NCI-H146 treated with DMSO at 0.1 percent for 48 hours (cell line): Measurements from ENCODE around the gene DUS3L.
"Not testable (repeated sequence)": the region's sequence is repeated elsewhere in the genome, so short reads cannot be mapped to it uniquely, and the experiment has no call there.

Source experiments
- DNase-seq: peaks from one replicate; lab custom pipeline; 2025; ENCODE audit not compliant: unreplicated experiment; lab: John Stamatoyannopoulos, UW

Gene DUS3L

DNA sequence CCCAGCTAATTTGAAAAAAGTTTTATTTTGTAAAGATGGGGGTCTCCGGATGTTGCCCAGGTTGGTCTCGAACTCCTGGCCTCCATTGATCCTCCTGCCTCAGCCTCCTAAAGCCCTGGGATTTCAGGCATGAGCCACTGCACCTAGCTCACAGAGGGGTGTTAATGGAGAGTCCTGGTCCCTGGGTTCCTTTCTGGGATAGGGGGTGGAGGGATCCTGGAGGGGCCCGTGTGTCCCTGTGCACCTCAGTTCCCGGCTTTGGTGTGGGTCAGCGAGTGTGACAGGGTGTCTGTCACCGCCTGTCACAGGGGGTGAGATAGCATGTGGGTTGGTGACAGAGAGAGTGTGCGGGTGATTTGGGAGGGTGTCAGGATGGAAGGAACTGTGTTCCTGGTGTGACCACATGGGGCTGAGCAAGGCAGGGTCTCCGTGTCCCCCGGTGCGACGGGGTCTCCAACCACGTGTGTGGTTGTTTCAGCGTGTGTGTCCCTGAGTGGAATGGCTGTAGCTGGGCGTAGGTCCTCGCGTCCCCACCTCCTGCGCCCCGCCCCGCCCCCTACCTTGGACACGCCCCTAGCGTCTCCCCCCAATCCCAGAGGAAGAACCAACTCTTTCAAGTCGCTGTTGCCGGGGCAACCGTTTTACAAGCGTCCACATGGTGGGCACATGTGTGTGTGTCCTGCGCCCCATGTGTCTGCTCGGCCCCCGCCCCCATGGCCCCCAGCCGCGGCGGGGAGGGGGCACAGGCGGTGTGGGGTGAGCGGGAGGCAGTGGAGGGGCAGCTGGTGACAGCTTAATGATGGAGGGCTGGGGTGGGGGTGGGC lies 11.0 kb upstream of the DUS3L start:
- peak; percentile 14 for DNase-seq

DNA sequence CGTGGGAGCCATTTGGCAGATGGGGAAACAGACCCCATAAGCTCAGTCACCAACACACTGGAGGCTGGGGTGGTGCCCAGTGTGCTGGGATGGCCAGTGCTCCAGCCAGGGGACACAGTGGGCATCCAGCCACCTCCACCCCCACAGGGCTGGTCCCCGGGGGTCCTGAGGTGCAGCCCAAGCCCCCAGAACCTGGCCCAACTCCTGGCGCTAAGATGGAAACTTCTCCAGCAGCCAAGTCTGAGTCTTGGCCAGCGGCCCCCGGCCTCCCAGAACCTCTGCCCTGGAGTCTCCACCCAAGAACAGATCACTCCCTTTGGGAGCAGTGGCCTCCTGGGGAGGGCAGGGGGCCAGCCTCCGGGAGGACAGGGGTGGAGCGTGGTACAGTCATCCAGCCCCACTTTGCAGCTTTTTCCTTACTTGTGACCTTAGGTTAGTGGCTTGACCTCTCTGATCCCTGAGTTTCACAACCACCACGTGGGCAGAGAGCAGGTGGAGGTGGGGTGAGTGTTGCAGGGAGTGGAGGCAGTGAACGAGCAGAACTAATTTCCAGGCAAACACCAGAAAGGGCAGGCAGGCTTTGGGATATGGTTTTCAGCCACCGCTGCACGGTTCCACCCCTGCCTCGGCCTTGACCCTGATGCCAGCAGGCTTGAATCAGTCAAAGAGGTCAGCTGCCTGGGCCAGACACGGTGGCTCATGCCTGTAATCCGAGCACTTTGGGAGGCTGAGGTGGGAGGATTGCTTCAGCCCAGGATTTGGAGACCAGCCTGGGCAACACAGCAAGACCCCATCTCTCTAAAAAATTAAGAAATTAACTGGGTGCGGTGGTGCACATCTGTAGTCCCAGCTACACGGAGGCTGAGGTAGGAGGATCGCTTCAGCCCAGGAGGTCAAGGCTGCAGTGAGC lies 9.7 kb upstream of the DUS3L start:
- DNase-seq, result no peak

DNA sequence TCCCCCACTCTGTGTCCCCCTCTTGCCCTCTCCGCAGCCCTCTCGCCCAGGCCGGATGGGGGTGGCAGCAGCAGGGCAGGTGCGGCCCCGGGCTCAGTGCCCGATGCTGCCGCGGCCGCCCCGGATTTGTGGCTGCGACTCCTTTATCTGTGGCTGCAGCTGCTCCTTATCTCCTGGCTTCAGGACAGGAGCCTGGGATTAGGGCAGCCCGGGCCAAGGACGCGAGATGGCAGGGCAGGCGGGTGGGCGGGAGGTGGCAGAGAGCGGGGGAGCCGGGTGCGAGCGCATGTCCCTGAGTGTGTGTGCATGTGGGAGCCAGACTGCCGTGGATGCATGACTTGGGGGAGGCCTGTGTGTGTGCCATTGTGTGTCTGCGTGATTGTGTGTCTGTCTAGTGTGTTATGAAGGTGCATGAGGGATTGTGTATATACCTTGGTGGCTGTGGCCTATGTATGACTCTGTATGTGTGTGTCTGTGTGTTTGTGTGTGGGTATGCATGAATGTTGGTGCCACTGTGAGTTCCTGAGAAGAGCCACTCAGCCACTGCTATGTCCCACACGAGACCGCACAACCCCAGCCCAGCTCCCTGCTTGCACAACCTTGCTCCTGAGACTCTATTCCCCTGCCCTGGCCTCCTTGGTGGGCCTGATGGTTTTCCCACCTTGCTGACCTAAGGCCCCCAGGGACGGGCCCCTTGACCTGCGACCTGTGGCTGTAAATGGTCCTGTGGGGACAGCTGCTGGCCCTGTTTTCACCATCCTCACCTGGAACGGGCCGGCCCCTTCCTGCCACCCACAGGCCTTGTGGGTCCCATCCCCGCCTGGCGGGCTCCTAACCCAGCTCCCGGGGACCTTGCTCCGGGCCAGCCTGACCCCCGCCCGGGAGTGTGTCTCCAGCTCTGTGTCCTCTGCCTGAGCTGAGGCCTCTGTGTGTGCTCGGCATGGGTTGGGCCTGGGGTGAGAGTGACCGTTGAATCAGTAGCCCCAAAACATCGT lies 8.6 kb upstream of the DUS3L start:
- DNase-seq, result no peak

DNA sequence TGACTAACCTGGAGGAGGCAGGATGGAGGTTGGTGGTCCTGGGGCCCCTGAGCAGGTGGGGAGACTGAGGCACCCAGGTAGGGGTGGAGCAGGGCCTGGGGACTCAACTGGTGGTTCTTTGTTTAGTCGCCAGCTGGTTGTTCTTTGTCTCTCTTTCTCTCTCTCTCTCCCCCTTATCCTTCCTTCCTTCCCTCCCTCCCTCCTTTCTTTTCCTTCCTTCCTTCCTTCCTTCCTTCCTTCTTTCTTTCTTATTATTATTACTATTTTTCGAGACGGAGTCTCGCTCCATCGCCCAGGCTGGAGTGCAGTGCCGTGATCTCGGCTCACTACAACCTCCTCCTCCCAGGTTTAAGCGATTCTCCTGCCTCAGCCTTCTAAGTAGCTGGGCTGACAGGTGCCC lies 7.3 kb upstream of the DUS3L start:
- no peak for DNase-seq

DNA sequence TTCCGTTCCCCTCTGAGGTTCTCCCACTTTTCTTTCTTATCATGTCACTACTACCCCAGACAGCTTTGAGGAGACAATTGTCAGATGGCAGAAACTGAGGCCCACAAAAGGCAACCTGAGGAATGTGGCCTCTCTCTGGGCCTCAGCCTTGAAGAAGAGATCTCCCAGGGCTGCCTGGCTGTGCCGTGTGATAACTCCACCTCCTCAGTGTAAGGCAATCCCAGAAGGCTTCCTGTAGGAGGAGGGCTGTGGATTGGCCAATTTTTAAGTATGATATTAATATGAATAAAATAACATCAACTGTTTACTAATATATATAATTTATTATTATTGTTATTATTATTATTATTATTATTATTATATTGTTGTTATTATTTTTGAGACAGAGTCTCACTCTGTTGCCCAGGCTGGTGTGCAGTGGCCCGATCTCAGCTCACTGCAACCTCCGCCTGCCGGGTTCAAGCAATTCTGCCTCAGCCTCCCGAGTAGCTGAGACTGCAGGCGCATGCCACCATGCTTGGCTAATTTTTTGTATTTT lies 4.5 kb upstream of the DUS3L start:
- no peak for DNase-seq

DNA sequence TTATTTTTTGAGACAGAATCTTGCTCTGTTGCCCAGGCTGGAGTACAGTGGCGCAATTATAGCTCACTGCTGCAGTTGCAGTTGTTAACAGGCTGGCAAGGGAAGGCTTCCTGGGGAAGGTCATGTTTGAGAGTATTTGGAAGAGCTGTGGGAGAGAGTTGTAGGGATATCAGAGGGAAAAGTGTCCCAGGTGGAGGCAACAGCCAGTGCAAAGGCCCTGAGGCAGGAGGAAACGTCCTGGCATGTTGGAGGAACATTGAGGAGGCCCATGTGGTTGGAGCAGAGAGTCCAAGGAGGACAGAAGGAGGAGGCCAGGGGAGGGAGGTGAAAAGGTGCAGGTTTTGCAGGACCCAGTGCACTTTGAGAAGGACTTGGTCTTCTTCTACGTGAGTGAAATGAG lies 2.2 kb upstream of the DUS3L start:
- DNase-seq, result no peak

DNA sequence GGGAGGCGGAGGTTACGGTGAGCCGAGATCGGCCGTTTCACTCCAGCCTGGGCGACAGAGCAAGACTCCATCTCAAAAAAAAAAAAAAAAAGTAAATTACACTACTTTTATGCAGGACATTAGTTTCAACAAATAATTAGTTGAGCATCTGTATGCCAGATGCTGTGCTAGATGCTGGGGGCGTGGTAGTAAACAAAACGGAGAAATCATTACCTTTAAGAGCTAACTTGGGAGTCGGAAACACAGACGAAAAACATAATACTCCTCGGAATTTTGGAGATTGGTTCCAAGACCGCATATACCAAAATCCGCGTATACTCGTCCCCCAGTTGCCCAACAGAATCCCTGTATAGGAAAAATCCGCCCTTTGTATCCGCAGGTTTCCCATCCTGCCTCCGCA lies 1.3 kb upstream of the DUS3L start:
- DNase-seq, result no peak

DNA sequence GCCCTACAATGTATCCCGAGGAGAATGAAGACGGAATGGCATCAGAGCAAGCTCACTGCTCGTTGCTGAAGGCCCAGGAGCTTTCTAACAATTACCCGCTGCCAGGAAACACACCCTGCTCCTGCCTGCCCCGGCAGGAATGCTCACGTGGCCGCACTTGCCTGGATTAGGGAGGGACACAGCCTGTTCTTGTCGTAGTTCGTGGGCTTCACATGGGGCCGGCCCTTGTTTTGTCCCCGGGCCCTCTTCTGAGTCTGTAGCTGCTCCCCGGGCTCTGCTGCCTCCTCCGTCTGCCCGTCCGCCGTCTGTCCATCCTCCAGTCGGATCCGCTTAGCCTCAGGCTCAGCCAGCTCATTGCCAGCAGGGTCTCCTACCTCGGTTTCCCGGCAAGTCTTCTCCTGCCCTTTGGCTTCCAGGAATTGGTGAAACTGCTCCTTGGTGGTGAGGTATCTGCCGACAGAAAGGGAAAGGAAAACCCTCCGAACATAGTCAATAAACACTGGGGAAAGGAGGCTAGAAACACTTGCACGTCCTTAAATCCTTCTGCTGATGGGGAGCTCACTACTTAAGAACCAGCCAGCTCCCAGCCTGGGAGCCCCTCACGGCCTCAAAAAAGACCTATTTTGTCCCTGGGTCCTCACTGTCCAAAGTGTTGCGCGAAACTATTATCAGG lies 941 bp downstream of the DUS3L start:
- no peak for DNase-seq

DNA sequence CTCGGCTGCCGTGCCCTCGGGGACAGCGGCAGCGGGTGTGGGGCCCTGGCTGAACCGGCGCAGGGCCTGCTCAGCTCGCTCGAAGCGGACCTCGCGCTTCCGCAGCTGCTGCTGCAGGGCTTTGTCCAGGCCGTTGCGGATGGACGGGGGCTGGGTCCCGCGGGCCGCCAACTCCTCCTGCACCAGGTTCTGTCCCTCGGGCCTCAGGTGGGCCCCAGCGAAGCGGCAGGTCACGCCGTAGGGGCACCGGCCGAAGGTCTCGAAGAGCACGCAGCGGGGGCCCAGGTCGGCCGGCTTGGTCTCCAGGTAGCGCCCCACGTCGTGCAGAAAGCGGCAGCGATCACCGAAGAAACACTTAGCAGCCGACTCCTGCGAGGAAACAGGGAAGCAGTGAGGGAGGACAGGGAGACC lies 1.6 kb downstream of the DUS3L start:
- DNase-seq, result no peak

DNA sequence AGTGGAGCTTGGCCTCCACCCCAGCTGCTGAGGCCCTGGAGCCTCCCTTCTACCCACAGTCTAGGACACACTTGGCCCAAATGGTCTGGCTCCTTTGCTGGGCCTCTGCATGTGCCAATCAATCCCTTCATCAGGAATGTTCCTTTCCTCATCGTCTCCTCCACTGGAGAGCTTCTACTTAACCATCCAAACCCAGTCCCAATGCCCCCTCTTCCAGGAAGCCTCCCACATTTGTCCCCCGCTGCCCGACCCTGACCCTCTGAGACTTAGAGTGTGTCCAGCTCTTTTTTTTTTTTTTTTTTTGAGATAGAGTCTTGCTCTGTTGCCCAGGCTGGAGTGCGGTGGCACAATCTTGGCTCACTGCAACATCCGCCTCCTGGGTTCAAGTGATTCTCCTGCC lies 2.5 kb downstream of the DUS3L start:
- no peak for DNase-seq

DNA sequence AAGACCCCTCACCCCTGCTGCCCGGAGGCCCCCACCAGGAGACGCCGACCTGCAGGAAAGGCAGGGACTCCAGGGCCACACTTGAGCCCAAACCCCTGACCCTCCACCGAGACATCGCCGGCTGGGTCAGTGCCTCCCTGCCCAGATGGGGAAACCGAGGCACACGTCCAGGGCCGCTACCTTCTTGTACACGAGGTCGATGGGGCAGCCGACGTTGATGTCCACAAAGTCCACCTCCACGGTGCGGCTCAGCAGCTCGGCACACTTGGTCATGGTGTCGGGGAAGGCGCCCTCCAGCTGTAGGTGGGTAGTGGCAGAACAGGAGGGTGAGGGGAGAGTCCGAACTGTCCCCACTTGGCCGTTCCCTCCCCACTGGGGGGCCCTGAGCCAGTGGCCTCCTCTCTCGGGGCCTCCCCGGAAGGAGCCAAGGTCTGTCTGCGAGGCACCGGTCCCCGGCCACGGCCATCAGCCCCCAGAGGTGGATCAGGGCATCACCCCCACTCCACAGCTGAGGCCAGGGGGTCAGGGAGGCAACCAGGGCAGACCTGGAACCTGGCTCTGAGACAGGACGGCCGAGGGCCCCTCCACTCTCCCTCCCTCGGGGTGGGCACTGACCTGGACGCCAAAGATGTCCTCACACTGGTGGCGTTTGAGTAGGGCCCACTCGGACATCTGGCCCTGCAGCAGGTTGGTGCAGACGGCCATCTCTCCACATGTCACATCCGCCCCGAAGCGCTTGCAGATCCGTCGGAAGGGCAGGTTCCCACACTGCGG lies 3.4 kb downstream of the DUS3L start:
- DNase-seq, result no peak

DNA sequence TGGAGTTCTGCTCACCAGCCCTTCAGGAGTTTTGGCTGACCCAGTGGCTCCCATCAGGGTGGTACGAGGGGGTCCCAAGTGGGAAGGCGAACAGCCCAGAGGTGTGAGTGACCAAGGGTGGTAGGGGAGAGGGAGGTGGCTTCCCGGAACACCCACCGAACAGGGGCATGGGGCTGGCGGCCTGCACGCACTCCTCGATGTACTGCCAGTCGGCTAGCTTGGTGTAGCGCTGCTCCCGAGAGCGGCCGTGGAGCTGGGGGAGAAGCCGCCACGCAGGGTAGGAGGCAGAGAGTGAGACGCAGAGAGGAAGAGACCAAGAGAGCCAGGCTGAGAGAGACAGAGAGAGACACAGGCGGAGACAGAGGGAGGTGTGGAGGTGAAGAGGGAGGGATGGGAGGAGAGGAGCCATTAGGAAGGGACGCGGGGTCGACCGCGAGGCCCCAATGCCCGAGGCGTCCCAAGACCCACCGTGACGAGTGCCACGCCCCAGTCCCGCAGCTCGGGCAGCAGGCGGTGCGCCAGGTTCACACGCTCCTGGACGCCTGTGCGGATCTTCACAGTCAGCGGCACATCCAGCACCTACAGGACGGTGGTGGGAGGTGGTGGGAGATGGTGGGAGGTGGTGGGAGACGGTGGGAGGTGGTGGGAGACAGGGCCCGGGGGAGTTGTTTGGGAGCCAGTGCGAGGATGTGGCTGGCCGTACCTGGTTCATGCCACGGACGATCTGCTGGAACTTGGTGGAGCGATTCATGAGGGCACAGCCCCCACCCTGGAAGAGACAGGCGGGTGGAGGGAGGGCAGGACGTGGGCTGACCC lies 4.2 kb downstream of the DUS3L start:
- no peak for DNase-seq

DNA sequence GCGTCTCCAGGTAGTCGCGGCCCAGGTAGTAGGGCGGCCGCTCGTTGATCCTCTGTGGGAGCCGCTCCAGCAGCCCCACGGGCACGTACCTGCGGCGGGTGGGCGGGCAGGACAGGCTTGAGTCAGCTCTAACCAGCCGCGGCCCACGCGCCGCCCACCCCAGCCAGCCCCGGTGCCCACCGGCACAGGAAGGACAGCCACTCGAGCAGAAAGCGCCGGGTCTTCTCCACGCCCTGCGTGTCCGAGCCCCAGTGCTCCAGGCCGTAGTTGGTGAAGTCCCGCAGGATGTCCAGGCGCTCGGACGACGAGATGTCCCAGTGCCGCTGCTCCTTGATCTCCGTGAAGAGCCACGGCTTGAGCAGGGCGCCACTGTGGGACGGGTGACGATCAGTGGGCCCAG lies 5.5 kb downstream of the DUS3L start:
- DNase-seq, result no peak

DNA sequence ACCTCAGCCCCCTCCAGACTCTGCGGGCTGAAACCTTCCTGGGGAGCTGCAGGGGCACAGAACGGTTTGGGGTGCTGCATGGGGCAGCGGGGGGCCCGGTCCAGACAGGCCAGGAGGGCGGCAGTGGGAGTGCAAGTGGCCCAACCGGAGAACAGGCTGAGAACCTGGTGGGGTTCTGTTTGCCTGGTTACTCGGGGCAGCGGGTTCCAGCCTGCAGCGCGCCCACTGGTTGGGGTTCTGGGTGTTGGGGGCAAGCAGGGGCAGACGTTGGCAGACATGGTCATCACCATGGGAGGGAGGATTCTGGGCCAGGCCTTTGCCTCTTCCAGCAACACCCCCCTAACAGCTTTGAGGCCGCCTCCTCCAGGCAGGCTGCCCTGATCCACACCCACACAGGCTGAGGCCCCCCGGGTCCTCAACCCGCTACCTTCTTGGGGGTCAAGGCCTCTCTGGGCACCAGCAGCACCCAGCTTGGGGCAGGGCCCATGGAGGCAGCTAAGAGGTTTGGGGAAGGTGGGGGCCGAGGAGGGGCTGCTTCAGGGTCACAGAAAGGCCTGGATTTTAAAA lies 6.3 kb downstream of the DUS3L start, which contains the start of gene PRR22:
TSS of gene PRR22 (minus strand) at position 166 of the 567 bp plus-strand sequence. CDS start at position 80, 86 bp downstream.
- no peak for DNase-seq

DNA sequence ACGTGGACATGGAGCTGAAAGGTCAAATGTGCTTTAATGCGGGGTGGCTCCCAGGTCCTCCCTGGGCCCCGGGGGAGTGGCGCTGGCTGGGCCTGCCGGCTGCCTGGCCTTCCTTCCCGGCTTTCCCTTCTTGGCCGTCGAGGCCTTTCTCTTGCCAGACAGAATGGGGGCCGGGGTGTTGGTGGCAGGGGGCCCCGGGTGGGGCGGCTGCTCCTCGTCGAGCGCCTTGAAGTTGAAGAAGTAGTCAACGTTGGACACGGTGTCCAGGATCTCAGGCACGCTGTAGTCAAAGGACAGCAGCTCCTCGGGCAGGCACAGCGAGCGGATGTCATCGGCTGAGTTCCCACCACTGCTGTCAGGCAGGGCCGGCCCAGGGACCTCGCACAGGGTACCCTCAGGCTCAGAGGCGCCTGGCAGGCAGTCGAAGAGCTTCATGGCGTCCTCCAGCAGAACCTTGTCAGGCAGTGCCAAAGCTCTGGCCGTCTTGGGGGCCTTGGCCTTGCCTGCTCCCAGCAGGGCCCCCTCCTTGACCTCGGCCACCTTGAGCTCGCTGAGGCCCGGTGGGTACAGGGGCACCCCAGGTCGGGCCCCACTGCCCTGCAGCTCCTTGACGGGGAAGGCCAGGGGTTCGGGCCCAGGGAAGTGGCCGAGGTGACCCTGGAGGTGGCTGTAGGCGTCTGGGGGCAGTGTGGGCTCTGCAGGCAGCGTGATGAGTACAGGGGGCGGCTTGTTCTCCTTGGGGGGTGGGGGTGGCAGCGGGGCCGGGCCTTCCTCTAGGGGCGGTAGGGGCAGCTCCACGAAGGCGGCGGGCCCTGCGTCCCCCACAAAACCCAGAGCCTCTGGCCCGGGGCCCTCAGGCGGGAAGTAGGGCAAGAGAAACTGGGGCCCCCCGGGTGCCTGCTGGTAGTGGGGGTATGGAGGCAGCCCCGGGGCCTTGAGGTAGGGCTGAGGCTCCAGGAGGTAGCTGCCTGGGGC lies 7.7 kb downstream of the DUS3L start:
- DNase-seq, result no peak

DNA sequence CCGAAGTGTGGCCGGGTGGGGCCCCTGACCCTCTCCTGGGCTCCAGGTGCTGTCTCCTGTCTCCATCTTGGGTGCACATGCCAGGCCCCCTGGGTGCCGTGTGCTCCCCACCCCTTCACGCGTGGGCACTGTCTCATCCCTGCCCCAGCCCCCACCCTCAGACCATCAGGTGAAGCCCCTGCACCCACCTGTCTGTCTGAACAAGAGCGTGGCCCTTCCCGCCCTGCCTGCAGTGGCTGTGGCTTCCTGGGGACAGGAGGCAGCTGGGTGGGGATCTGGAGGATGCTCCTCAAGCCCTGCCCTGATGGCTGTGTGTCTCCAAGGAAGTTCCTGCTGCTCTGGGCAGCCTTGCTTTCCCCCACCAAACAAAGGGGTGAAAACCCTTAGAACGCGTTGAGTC lies 8.6 kb downstream of the DUS3L start:
- DNase-seq, result no peak

DNA sequence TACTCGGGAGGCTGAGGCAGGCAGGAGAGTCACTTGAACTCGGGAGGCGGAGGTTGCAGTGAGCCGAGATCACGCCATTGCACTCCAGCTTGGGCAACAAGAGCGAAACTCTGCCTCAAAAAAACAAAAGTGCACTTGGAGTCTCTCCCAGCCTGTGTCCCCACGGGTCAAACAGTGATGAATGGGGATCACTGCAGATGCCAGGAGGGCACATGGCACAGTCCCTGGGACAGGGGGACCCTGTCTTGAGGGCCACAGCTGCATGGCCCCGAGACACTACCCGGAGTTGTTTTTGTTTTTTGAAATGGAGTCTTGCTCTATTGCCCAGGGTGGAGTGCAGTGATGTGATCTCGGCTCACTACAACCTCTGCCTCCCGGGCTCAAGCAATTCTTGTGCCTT lies 10.0 kb downstream of the DUS3L start:
- not testable (repeated sequence) for DNase-seq
